Liver (tissue), 3 donors: ENCODE results near the gene GPR31.
"Not testable (repeated sequence)": the region's sequence is repeated elsewhere in the genome, so short reads cannot be mapped to it uniquely, and the experiment has no call there.

ENCODE experiments used
- EGR1 ChIP-seq, 2 donors: IDR thresholded peaks; 2 replicates each; pipeline ENCODE4 v1.6.1; 2016 to 2018; ENCODE audit warnings: antibody characterized with exemption in 2 of 2, low read depth in 2 of 2
- GABPA ChIP-seq, 2 donors: IDR thresholded peaks in 1 of 2; conservative IDR thresholded peaks in 1 of 2; 2 replicates each; pipeline ENCODE4 v1.6.1; 2016; ENCODE audit warnings: antibody characterized with exemption in 2 of 2, mild to moderate bottlenecking in 1 of 2, moderate library complexity in 1 of 2
- JUND ChIP-seq, 2 donors: IDR thresholded peaks; 2 replicates each; pipeline ENCODE4 v1.6.1; 2016; ENCODE audit warnings: antibody characterized with exemption in 2 of 2
- SP1 ChIP-seq: IDR thresholded peaks from 2 replicates; pipeline ENCODE4 v1.6.1; 2018; ENCODE audit warnings: antibody characterized with exemption, mild to moderate bottlenecking
- TAF1 ChIP-seq: conservative IDR thresholded peaks from 2 replicates; pipeline ENCODE4 v1.6.1; 2016; ENCODE audit warnings: antibody characterized with exemption, mild to moderate bottlenecking
- YY1 ChIP-seq: IDR thresholded peaks from 2 replicates; pipeline ENCODE4 v1.6.1; 2016; ENCODE audit warnings: antibody characterized with exemption, mild to moderate bottlenecking
- TF ChIP-seq, protein P1 (sequence below): fragments of 150-350 bp; IDR thresholded peaks from 2 replicates; pipeline ENCODE4 v1.5.1; 2017; ENCODE audit warnings: improper control_type of control experiment, low read depth, low read length; ENCODE audit not compliant: missing input control
- TF ChIP-seq, protein P2 (sequence below): IDR thresholded peaks from 2 replicates; pipeline ENCODE4 v1.6.1; 2016; ENCODE audit warnings: antibody characterized with exemption
- TF ChIP-seq, protein P3 (sequence below): IDR thresholded peaks from 2 replicates; pipeline ENCODE4 v1.6.1; 2016; ENCODE audit warnings: antibody characterized with exemption
- TF ChIP-seq, protein P4 (sequence below): IDR thresholded peaks from 2 replicates; pipeline ENCODE4 v1.6.1; 2016; ENCODE audit warnings: antibody characterized with exemption, mild to moderate bottlenecking
- donor health status: healthy.
- donor health status: healthy.

DNA sequence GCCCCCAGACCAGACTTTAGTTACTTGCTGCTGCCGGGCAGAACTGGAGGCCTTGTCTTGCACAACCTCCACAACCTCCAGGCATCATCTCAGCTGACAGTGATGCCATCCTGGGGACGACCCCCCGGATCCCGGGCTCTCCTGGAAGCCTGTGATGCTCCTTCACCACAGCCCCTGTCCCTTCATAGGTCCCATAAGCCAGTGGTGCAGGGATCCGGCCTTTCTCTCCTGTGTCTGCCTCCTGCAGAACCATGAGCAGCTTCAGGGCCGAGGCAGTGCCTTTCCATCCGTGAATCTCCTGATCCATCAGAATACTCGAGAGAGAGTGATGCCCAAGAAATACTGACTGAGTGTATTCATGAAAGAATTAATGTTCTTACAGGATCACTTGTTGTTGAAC is 22.3 kb upstream of the GPR31 start:
- not testable (repeated sequence) for TF ChIP-seq TAF1; YY1; EGR1 (IDR thresholded peaks at IDR 0.05; ENCODE audit: low read depth in 2 of 2); SP1; JUND (IDR thresholded peaks at IDR 0.05); GABPA (IDR thresholded peaks at IDR 0.05 in 1 of 2, conservative IDR thresholded peaks at IDR 0.05 in 1 of 2)
- TF ChIP-seq, protein P1, sequence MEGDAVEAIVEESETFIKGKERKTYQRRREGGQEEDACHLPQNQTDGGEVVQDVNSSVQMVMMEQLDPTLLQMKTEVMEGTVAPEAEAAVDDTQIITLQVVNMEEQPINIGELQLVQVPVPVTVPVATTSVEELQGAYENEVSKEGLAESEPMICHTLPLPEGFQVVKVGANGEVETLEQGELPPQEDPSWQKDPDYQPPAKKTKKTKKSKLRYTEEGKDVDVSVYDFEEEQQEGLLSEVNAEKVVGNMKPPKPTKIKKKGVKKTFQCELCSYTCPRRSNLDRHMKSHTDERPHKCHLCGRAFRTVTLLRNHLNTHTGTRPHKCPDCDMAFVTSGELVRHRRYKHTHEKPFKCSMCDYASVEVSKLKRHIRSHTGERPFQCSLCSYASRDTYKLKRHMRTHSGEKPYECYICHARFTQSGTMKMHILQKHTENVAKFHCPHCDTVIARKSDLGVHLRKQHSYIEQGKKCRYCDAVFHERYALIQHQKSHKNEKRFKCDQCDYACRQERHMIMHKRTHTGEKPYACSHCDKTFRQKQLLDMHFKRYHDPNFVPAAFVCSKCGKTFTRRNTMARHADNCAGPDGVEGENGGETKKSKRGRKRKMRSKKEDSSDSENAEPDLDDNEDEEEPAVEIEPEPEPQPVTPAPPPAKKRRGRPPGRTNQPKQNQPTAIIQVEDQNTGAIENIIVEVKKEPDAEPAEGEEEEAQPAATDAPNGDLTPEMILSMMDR: not testable (repeated sequence)
- TF ChIP-seq, protein P2, sequence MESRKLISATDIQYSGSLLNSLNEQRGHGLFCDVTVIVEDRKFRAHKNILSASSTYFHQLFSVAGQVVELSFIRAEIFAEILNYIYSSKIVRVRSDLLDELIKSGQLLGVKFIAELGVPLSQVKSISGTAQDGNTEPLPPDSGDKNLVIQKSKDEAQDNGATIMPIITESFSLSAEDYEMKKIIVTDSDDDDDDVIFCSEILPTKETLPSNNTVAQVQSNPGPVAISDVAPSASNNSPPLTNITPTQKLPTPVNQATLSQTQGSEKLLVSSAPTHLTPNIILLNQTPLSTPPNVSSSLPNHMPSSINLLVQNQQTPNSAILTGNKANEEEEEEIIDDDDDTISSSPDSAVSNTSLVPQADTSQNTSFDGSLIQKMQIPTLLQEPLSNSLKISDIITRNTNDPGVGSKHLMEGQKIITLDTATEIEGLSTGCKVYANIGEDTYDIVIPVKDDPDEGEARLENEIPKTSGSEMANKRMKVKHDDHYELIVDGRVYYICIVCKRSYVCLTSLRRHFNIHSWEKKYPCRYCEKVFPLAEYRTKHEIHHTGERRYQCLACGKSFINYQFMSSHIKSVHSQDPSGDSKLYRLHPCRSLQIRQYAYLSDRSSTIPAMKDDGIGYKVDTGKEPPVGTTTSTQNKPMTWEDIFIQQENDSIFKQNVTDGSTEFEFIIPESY: not testable (repeated sequence)
- TF ChIP-seq, protein P3, sequence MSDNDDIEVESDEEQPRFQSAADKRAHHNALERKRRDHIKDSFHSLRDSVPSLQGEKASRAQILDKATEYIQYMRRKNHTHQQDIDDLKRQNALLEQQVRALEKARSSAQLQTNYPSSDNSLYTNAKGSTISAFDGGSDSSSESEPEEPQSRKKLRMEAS: not testable (repeated sequence)
- TF ChIP-seq, protein P4, sequence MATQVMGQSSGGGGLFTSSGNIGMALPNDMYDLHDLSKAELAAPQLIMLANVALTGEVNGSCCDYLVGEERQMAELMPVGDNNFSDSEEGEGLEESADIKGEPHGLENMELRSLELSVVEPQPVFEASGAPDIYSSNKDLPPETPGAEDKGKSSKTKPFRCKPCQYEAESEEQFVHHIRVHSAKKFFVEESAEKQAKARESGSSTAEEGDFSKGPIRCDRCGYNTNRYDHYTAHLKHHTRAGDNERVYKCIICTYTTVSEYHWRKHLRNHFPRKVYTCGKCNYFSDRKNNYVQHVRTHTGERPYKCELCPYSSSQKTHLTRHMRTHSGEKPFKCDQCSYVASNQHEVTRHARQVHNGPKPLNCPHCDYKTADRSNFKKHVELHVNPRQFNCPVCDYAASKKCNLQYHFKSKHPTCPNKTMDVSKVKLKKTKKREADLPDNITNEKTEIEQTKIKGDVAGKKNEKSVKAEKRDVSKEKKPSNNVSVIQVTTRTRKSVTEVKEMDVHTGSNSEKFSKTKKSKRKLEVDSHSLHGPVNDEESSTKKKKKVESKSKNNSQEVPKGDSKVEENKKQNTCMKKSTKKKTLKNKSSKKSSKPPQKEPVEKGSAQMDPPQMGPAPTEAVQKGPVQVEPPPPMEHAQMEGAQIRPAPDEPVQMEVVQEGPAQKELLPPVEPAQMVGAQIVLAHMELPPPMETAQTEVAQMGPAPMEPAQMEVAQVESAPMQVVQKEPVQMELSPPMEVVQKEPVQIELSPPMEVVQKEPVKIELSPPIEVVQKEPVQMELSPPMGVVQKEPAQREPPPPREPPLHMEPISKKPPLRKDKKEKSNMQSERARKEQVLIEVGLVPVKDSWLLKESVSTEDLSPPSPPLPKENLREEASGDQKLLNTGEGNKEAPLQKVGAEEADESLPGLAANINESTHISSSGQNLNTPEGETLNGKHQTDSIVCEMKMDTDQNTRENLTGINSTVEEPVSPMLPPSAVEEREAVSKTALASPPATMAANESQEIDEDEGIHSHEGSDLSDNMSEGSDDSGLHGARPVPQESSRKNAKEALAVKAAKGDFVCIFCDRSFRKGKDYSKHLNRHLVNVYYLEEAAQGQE: not testable (repeated sequence)
